Adrenal gland (tissue), 5 donors: ENCODE data around the gene ACHE.

ENCODE experiments used
- CTCF ChIP-seq, 6 experiments: fragments of 450-650 bp in 4 of 6; fragments of 200-600 bp in 2 of 6; sonication (generic) in 1 of 6; IDR thresholded peaks; 1 replicate in 5 of 6; 2 replicates in 1 of 6; pipeline versions ENCODE4 v1.5.1 to v1.8.0; 2016 to 2021; ENCODE audit warnings: antibody characterized with exemption in 6 of 6, mild to moderate bottlenecking in 2 of 6, moderate library complexity in 1 of 6
- POLR2A ChIP-seq, 2 donors: fragments of 450-650 bp; IDR thresholded peaks; one replicate each; pipeline ENCODE4 v1.6.1; 2017; ENCODE audit warnings: antibody characterized with exemption in 2 of 2, mild to moderate bottlenecking in 2 of 2, moderate library complexity in 1 of 2
- donor health status: DM: no; HTN: no; CAD: no.

GRCh38 chr7:100878685-100879084 is 17.0 kb downstream of the ACHE start:
- TF ChIP-seq CTCF (IDR thresholded peaks at IDR 0.05) (no peak), POLR2A (IDR thresholded peaks at IDR 0.05) (no peak)
